GM19043 (cell line): ENCODE data around the gene MT1A.
"Not testable (repeated sequence)": the region's sequence is repeated elsewhere in the genome, so short reads cannot be mapped to it uniquely, and the experiment has no call there.

Experiments used
- ATAC-seq: cut with Tn5 transposase; IDR thresholded peaks from one replicate; pipeline ENCODE4 v1.9.1; 2021; ENCODE audit warnings: low read depth; ENCODE audit not compliant: unreplicated experiment

The MT1A gene

GRCh38 chr16:56652600-56652999 lies 14.1 kb downstream of the MT1A start:
- no peak for ATAC-seq

DNA sequence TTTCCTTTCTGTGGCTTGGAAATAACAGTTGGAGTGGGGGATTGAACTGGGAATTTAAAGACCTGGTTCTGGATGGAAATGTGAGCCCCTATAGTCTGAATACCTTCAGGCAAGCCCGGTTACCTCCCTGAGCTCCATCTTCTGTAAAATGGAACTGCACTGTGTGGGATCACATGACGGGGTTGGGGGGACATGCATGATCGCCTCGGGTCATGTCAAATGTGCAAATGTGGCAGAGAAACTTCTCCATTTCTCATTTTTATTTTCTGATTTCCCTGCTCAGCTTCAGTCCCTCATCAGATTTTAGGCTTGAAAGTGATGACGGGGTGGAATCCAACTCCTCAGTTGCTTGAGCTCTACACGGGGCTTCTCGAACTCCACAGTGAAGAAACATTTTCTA lies 14.8 kb downstream of the MT1A start:
- no peak for ATAC-seq

GRCh38 chr16:56657555-56658326 lies 19.3 kb downstream of the MT1A start, which contains the start of gene MT1F:
Gene MT1F, plus strand, starts transcription at chr16:56657959. Its CDS starts 100 bp downstream, at chr16:56658059.
- no peak for ATAC-seq

- ATAC-seq: no peak
Observed at GRCh38 chr16:56658327-56658875, 19.9 kb downstream of the MT1A start.

DNA sequence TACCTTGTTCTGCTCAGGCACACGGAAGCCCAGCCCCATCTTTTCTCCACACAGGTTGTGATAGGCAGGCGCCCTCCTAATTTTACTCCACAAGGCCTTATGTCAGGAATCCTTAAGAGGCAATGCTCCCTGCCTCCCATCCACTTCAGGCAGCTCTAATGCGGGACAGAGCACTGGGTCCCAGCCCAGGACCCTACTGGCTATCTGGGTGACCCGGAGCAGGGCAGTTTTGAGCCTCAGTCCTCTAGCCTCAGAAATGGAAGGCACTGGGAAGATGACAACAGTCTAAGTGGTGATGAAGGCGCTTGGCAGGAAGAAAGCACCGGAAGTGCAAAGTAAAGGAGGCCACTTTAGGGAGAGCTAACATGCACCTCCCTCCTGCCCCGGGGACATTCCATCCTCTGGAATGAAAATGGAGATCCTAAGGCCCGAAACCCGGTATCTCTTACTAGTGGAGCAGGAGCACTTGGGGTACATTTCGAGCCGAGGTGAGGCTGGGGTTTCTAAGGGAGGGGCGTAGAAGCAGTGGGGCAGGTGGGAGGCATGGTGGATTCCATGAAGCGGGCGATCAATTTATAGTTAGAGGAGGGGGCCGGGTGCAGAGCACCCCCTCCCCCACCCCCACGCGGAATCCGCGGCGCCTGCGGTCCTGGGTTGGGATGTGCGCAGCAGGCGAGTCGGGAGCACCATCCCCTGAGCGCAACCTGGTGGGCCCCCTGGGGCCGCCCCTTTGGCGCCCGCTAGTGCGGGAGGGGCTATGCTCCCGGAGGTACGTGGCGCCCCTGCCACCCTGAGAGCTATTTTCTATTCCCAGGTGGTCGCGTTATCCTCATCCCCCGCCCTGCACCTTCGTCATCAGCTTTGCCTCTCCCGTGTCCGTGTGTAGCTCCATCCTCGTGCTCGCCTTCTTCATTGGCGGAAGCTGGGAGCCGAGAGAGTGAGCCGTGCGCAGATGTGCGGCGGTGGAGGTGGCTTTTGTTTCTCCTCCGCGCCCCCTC lies 24.2 kb downstream of the MT1A start:
- ATAC-seq: no peak

DNA sequence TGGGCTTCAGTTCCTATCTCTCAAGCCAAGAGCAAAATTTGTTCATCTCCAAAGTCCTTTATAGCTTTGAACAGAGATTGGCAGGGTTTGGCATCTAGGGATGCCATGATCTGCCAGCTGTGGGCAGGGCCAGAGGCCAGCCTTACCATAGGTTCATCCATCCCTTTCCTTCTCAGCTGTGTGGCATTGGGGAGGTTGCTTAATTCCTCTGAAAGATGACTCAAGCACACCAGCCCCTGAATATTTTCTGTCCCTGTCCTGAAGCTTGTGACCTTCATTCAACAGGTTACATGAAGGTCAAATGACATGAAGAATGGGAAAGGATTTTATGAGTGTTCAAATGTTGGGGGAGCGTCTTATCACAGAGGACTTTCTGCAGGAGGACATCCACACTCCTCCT lies 26.0 kb downstream of the MT1A start:
- no peak for ATAC-seq

DNA sequence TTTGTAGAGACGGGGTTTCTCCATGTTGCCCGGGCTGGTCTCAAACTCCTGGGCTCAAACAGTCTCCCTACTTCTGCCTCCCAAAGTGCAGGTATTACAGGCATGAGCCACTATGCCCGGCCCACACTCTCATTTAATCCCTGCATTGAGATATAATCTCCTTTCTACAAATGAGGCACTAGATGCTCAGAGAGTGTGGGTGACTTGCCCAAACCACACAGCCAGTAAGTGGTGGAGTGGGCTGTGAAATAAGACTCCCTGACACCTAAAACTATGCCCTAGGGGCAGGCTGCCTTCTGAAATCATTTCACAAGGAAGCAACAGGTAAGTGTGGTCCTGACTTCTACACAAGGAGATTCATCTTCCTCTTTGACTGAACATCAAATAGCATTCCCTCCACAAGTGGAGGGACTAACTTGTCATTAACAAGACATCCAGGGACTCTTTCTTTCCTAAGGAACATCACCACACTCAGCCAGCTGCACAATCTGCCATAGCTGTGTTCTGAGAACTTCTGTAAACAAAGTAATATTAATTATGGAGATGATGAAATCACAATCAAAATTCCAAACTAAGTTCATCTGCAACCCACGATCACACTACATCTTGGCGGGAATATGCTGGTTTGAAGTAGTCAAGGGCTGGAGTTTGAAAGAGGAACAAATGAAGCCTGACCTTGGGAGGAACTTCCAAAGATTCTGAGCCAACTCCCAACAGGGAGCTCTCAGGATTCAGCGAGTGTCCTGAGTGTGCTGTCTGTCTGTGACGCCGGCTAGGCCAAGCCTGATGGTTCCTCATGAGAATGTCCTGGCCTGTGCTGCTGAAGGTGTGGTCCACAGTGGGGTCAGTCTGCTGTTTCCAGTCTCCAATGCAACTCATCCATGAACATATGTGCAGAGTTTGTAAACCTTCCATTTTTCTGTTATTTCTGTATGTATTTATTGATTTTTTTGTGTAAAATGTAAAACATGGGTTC lies 27.1 kb downstream of the MT1A start:
- not testable (repeated sequence) for ATAC-seq

GRCh38 chr16:56667581-56668571 lies 29.4 kb downstream of the MT1A start, which contains the start of gene MT1G:
Gene MT1G, minus strand, starts transcription at chr16:56668065. Its CDS starts 72 bp downstream, at chr16:56667993.
- no peak for ATAC-seq

GRCh38 chr16:56669005-56669839 lies 30.8 kb downstream of the MT1A start, which contains the start of gene MT1H:
Gene MT1H, plus strand, starts transcription at chr16:56669814. Its CDS starts 71 bp downstream, at chr16:56669885.
- ATAC-seq: no peak

- no peak for ATAC-seq
Observed at GRCh38 chr16:56669840-56670619, 31.6 kb downstream of the MT1A start.

- no peak for ATAC-seq
Observed at GRCh38 chr16:56670620-56670934, 32.1 kb downstream of the MT1A start.

DNA sequence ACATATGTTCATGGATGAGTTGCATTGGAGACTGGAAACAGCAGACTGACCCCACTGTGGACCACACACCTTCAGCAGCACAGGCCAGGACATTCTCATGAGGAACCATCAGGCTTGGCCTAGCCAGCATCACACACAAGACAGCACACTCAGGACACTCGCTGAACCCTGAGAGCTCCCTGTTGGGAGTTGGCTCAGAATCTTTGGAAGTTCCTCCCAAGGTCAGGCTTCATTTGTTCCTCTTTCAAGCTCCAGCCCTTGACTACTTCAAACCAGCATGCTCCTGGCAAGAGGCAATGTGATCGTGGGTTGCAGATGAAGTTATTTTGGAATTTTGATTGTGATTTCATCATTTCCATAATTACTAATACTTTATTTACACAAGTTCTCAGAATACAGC lies 33.2 kb downstream of the MT1A start:
- ATAC-seq: not testable (repeated sequence)

GRCh38 chr16:56672171-56672570 lies 33.7 kb downstream of the MT1A start:
- ATAC-seq: not testable (repeated sequence)

DNA sequence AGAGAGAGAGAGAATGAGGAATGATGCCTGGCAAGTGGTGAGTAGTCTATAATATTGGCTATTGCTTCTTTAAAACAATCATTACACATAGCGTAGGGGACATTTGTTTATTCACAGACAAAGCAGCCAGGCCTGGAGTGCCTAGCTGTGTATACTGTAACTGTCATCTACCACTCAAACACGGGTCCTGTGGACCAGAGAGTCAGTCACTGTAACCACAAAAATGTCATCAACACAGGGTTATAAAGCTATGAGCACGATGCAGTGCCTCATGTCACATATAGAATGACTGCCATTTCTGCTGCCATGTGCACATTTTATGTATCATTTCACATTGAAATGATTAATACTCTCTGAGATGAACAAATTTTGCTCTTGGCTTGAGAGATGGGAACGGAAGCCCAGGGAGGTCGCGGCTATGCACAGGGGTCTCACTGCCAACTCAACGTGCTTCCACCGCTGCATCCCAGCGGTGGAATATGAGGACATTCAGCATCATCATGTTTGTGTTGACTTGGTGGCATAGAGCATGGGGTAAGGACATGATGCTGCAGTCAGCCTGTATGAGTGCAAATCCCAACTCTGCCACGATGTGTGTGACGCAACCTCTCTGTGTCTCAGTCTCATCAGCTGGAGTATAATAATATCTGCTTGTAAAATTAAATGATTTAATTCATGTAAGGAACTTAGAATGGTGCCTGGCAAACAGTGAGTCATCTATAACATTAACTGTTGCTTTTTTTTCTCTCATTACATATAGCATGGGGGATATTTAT lies 34.5 kb downstream of the MT1A start:
- no peak for ATAC-seq

- ATAC-seq: no peak
Observed at GRCh38 chr16:56673921-56674320, 35.5 kb downstream of the MT1A start.

DNA sequence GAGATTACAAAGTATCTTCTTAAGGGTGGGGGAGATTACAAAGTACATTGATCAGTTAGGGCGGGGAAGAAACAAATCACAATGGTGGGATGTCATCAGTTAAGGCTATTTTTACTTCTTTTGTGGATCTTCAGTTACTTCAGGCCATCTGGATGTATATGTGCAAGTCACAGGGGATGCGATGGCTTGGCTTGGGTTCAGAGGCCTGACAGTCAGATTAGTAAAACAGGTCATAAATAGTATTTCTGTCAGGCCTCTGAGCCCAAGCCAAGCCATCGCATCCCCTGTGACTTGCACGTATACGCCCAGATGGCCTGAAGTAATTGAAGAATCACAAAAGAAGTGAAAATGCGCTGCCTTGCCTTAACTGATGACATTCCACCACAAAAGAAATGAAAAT lies 36.1 kb downstream of the MT1A start:
- not testable (repeated sequence) for ATAC-seq
